HepG2 (cell line): ENCODE data around the gene SIRT5. TPM values are rescaled to one million over a fixed set of nuclear protein-coding genes. Genes with fewer than 3 reads are reported as not detected.

Experiments used
- CHD4 ChIP-seq: fragments of 200-600 bp; sonication (generic); IDR thresholded peaks from 2 replicates; pipeline ENCODE4 v1.7.0; 2017; ENCODE audit warnings: mild to moderate bottlenecking, low read length, borderline replicate concordance
- GLMP ChIP-seq: sonication (generic); formaldehyde crosslinking; IDR thresholded peaks from 2 replicates; pipeline ENCODE4 v1.9.0; 2021; ENCODE audit warnings: missing genetic modification reagents, mild to moderate bottlenecking, borderline replicate concordance
- HDAC6 ChIP-seq: fragments of 200-600 bp; sonication (generic); IDR thresholded peaks from 2 replicates; pipeline ENCODE4 v1.7.0; 2017; ENCODE audit warnings: mild to moderate bottlenecking, antibody characterized with exemption, low read length, low read depth
- HOXA9 ChIP-seq: sonication (generic); formaldehyde crosslinking; IDR thresholded peaks from 2 replicates; pipeline ENCODE4 v1.8.1; 2022; ENCODE audit warnings: missing genetic modification reagents, mild to moderate bottlenecking, moderate library complexity, borderline replicate concordance
- ISX ChIP-seq: sonication (generic); formaldehyde crosslinking; conservative IDR thresholded peaks from 2 replicates; pipeline ENCODE4 v1.5.0; 2020; ENCODE audit warnings: missing genetic modification reagents
- MAFK ChIP-seq, 2 experiments: IDR thresholded peaks in 1 of 2; conservative IDR thresholded peaks in 1 of 2; 2 replicates each; pipeline ENCODE4 v1.6.1; 2011; ENCODE audit warnings: improper control_type of control experiment in 2 of 2, low read length in 2 of 2
- POLR2AphosphoS5 ChIP-seq: IDR thresholded peaks from 2 replicates; pipeline ENCODE4 v1.6.1; 2012; ENCODE audit warnings: low read depth, low read length
- SRF ChIP-seq: IDR thresholded peaks from 2 replicates; pipeline ENCODE4 v1.6.1; 2011; ENCODE audit warnings: mild to moderate bottlenecking, low read depth, low read length, moderate library complexity
- STAT6 ChIP-seq: sonication (generic); formaldehyde crosslinking; IDR thresholded peaks from 2 replicates; pipeline ENCODE4 v1.4.0; 2020; ENCODE audit warnings: missing genetic modification reagents, mild to moderate bottlenecking, borderline replicate concordance
- SYNCRIP ChIP-seq: fragments of 200-400 bp; formaldehyde crosslinking; IDR thresholded peaks from 2 replicates; pipeline ENCODE4 v1.6.1; 2018; ENCODE audit warnings: mild to moderate bottlenecking, low read depth, low read length; ENCODE audit not compliant: insufficient read depth
- ZBTB1 ChIP-seq: sonication (generic); formaldehyde crosslinking; IDR thresholded peaks from 2 replicates; pipeline ENCODE4 v1.4.0; 2020; ENCODE audit warnings: missing genetic modification reagents, borderline replicate concordance
- ZNF232 ChIP-seq: sonication (generic); formaldehyde crosslinking; IDR thresholded peaks from 2 replicates; pipeline ENCODE4 v1.4.0; 2020; ENCODE audit warnings: missing genetic modification reagents, borderline replicate concordance
- ZNF264 ChIP-seq: sonication (generic); formaldehyde crosslinking; IDR thresholded peaks from 2 replicates; pipeline ENCODE4 v1.4.0; 2020; ENCODE audit warnings: missing genetic modification reagents
- ZNF335 ChIP-seq: sonication (generic); formaldehyde crosslinking; IDR thresholded peaks from 2 replicates; pipeline ENCODE4 v1.4.0; 2020; ENCODE audit warnings: missing genetic modification reagents
- ZNF564 ChIP-seq: sonication (generic); formaldehyde crosslinking; IDR thresholded peaks from 2 replicates; pipeline ENCODE4 v1.8.1; 2023; ENCODE audit warnings: mild to moderate bottlenecking, missing genetic modification reagents
- ZNF646 ChIP-seq: sonication (generic); formaldehyde crosslinking; IDR thresholded peaks from 2 replicates; pipeline ENCODE4 v1.9.0; 2021; ENCODE audit warnings: mild to moderate bottlenecking, missing genetic modification reagents
- ZNF724P ChIP-seq: sonication (generic); formaldehyde crosslinking; IDR thresholded peaks from 2 replicates; pipeline ENCODE4 v1.8.0; 2022; ENCODE audit warnings: missing genetic modification reagents, borderline replicate concordance
- polyA plus RNA-seq, 8 experiments: library from polyadenylated mRNA; depleted of rRNA in 3 of 8; stranded (reverse) in 7 of 8; unstranded in 1 of 8; fragments of >200 nt; fragmentation: Illumina TruSeq in 4 of 8; extraction: Trizol in 4 of 8; gene quantifications; 2 replicates each; pipeline versions ENCODE4 v1.2.1 to v1.2.3, GENCODE V29; 2011 to 2016; ENCODE audit warnings: low read depth in 4 of 8, missing spikeins in 1 of 8, mixed read lengths in 1 of 8; ENCODE audit not compliant: insufficient read depth in 1 of 8
- total RNA-seq, 5 experiments: library from RNA; depleted of rRNA; stranded (reverse); fragments of >200 nt; fragmentation: Illumina TruSeq; extraction: Trizol; gene quantifications; 2 replicates each; pipeline ENCODE4 v1.2.3, GENCODE V29; 2016; ENCODE audit warnings: low read depth in 1 of 5

Gene SIRT5
- total and polyA plus RNA-seq, 2 of the 13 experiments (the other 11 are each of a cell fraction or from before 2014, with no cell fraction given) = 14.1 to 16.6 TPM

- TF ChIP-seq ZNF724P (CRISPR knock-in tag) = no peak; the same call in 1 of the 2 replicates
- TF ChIP-seq POLR2AphosphoS5 = peak; percentile 83
- peak; percentile 71; the same call in 1 of the 2 replicates for TF ChIP-seq ZNF232 (CRISPR knock-in tag)
- peak; percentile 77; the same call in 1 of the 2 replicates for TF ChIP-seq ZNF264 (CRISPR knock-in tag)
- TF ChIP-seq ZBTB1 (CRISPR knock-in tag) = no peak
- TF ChIP-seq ISX (CRISPR knock-in tag) = no peak; the same call in 1 of the 2 replicates
- 0 out of 2 replicates have a peak, but pooled peaks have one; percentile 58 for TF ChIP-seq HDAC6
- TF ChIP-seq CHD4 = peak; percentile 72; the same call in 1 of the 2 replicates
- TF ChIP-seq HOXA9 (CRISPR knock-in tag) = peak; percentile 37; the same call in 1 of the 2 replicates
- no peak for TF ChIP-seq GLMP (CRISPR knock-in tag)
- TF ChIP-seq MAFK (conservative IDR thresholded peaks at IDR 0.05 in 1 of 2, IDR thresholded peaks at IDR 0.05 in 1 of 2; ENCODE audit: low read length in 2 of 2) = no peak
- TF ChIP-seq SYNCRIP = no peak
- TF ChIP-seq ZNF564 = peak; percentile 79
- 0 out of 2 replicates have a peak, but pooled peaks have one; percentile 39 for TF ChIP-seq ZNF646 (CRISPR knock-in tag)
- TF ChIP-seq STAT6 (CRISPR knock-in tag) = peak; percentile 77; the same call in 1 of the 2 replicates
- TF ChIP-seq SRF = no peak
- TF ChIP-seq ZNF335 (CRISPR knock-in tag) = peak; percentile 79; the same call in 1 of the 2 replicates
Observed at GRCh38 chr6:13574571-13575376, at the start of gene SIRT5 (continued).
